GM21528 (cell line): Measurements from ENCODE around the gene WNT10A.
A peak's percentile ranks its signal among the peaks of the same experiment; 100 is the strongest.

Experiments used
- ATAC-seq: cut with Tn5 transposase; IDR thresholded peaks from one replicate; pipeline ENCODE4 v1.9.1; 2021; ENCODE audit warnings: mild to moderate bottlenecking, moderate library complexity; ENCODE audit not compliant: unreplicated experiment, low FRiP score

Gene WNT10A

DNA sequence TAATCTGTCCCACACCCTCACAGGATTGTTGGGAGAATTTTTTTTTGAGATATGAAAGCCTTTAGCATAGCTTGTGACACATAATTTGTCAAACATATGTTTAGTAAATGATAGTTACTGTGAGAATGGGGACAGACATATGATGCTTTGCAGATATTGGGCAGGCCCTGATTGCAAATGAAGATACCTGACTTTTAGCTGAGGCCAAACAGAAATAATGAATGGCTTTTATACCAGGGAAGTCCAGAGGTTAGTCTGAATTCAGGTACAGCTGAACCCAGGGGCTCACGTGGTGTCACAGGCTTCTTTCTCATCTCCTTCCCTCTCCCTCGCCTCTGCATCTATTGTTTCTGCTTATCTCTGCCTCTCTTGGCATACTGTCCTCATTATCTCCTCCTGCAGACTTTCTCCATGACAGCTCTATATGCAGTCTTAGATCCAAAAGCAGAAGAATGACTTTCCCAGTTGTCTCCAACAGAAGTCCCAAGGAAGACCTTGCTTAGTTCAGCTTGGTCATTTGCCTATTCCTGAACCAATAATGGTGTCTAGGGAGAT is 4.9 kb upstream of the WNT10A start:
- ATAC-seq = no peak

DNA sequence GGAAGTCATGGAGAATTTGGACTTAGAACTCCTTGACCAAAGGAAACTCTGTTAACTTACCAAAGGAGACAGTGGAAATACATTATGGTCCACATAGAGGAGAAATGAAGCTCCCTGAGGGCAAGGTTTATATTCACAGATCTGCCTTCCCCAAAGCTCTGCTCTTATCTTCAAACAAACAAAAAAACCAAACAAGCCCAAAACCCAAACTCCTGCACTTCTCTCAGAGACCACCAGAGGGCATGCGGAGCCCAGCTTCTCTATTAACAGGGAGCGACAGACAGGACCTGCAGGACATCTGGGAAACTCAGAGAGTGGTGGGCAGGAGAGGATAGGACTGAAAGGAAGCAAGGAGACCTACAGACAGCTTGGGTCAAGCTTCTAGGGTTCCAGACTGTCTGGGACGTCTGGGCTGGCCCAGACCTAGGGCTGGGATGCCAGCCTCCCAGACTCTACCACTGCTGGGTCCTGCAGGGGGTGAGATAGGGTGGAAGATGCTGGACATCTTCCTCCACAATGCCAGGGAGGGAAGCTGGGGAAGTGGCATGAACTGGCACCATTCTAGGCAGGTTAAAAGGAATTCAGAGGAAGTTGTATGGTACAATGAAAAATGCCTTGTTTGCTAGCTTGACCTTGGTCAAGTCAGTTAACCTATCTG is 4.0 kb upstream of the WNT10A start:
- ATAC-seq = no peak

DNA sequence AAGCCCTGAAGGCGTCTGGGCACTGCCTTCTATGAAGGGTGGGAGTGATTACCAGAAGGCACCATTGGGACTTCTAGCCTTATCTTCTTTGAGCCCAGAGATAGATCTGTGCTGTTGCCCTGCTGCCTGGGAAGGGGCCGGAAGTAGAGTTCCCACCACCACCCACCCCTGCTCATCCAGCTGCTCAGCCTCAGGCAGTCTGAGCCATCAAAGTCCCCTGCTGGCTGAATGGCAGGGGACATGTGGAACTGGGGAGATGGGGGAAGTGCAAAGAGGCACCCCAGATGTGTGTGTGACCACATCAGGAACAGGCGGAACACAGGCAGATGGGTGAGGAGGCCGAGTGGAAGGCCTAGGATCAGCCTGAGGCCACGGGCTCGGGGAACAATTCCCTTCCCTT is 3.3 kb upstream of the WNT10A start:
- ATAC-seq = no peak

DNA sequence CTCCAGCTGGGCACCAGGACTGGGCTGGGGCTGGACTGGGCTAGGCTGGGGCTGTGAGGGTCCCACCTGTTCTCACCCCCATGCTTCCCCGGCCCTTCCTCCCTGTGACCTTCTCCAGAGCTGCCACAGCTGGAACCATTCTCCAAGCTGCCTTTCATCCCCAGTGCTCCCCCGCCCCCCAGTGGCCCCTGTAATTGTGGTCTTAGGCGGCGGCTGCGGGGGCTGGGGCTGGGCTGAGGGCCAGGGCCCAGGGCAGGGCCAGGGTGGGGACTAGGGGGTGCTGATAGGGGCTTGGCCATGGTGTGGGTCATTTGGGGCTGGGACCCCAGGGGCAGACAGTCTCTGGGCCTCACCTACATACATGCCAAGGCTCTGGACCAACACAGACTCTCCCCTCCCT is 2.8 kb upstream of the WNT10A start:
- ATAC-seq = no peak

DNA sequence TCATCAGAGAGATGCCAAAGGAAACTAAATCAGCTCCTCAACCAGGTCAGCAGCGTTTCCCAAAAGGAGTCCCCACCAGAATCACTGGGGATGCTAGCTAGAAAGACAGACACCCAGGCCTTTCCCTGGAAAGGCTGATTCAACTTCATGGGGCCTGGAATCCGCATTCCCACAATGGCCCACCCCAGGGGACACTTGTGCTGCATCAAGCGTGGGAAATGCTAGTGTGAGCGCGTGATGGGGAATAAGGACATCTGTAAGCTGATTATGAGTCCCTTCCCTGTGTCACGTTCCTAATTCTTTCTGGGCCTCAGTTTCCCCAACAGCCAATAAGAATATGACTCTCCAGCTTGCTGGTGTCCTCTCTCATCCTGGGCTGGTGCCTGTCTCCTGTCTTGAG is 2.2 kb upstream of the WNT10A start:
- no peak for ATAC-seq

DNA sequence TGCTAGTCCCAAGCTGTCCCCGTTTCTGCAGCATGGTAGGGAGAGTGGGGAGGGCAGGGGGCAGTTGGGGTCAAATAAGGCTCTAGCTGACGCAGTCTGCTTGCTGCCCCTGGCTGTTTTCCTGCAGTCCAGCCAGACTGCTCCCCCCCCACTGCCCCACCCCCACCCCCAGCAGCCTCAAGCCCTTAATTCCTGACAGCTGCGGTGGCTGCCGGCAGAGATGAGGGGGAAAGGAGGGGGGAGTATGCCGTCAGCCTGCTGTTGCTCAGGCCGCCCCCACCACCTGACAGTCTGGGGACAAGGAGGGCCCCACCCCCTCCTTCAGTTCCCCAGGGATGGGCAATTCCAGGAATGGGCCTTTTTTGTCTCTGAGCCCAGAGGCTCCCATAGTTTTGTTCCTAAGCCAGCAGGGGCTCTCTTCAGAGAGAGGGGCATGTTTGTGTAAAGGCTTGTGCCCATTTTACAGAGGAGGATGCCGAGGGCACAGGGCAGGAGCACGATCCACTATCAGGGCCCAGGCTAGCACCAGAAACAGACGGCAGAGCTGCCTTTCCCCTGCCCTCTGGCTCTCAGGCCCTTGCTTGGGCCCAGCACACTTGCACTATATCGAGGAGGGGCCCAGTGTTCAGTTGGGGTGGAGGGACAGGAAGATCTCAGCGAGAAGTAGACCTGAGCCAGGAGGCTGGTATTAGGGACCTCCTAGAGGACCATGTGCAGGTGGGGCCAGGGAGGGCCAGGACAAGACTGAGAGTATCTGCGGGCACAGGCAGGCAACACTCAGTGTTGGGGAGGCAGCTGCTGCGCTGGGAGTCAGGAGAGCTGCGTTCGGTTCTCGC is 1.5 kb upstream of the WNT10A start:
- ATAC-seq = no peak

DNA sequence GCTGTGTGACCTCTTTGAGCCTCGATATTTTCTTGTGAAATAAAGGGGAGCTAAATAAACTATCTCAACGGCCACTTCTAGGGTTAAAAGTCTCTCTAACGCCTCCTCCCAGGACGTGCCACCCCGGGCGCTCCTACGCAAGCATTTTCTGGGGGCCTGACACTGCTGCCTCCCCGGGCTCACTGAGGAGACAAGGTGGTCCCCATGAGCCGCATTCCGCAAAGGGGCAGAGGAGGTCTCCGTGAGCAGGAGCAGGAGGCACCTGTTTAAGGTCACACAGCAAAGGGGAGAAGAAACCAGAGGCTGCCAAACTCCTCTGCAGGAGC is 913 bp upstream of the WNT10A start:
- ATAC-seq = no peak

DNA sequence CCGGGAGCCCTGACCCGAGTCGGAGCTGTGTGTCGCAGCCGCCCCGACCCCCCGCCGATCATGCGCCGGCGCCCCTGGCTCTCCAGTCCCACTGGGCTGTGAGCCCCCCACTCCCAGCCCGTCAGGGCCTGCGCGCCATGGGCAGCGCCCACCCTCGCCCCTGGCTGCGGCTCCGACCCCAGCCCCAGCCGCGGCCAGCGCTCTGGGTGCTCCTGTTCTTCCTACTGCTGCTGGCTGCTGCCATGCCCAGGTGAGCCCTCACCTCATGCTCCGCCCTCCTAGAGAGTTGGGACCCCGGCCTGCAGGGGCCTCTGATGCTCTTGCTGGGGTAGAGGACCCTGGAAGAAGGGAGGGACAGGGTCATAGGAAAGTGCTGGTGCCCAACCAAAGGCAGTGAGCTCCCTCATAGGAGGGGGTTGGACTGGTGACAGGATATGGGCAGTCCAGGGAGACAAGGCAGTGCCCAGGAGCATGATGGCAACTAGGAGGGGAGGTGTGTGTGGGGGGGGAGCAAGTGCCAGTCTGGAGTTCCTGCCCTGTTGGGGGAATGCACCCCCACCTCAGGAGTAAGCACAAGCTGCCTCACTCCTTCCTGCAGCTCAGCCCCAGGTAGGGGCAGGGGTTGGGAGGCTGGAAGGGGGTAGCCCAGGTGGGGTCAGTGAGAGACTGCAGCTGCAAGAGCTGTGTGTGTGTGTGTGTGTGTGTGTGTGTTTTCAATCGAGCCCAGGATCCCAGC is 375 bp downstream of the WNT10A start:
- ATAC-seq = no peak

DNA sequence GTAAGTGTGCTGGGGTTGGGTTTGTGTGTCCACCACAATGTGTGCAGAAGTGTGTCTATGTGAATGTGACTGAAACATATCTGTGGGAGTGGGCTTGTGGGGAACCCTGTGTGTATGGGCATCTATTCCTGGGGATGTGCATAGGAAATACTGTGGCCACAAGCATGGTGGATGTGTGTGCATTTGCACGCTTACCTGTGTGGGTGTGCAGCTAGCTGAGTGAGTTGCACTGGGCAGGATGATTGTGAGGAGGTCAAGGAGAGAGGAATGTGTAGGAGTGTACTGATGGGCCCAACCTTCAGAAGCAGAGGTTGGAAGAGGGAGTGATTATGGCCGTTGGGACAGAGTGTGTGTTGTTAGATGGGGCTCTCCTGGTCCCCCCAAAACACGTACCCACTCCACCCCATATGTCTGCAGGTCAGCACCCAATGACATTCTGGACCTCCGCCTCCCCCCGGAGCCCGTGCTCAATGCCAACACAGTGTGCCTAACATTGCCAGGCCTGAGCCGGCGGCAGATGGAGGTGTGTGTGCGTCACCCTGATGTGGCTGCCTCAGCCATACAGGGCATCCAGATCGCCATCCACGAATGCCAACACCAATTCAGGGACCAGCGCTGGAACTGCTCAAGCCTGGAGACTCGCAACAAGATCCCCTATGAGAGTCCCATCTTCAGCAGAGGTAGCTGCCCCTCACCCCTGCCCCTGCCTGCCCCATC is 1.2 kb downstream of the WNT10A start:
- ATAC-seq = no peak

DNA sequence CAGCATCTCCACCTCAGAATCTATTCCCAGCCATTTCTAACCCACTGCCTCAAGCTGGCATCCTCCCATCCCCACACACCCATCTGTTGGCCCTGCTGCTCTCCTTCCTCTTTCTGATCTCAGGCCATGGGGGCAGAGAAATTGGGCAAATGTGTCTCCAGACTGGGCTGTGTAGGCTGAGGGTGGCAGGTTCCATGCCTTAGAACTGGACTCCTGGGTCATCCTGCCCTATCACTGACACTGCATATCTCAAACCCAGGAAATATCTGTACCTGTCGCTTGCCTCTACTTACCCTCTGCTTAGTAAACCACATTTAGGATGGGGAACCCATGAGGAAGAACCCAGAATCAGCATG is 1.8 kb downstream of the WNT10A start:
- no peak for ATAC-seq

DNA sequence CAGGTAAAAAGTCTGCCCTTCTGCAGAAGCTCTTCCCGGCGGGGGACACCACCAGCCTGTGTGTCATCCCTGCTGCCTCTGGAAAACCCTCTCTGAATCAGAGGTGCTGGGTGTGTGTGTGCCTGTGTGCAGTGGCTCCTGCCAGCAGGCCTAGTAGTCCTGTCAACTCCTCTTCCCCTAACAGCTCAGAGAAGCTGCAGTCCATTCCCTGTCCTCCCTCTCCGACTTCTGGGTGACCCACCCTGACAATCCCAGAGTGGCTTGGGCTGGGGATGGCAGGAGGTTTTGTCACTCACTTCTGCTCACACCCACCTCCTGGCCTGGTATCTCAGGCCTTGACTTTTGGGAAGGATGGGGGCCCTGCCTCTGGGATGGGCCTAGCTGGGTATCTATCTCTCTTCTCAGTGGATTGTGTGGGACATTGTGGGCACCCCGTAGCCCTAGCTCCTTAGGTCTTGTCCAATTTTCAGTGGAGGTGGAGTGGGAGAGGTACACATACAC is 2.3 kb downstream of the WNT10A start:
- no peak for ATAC-seq

DNA sequence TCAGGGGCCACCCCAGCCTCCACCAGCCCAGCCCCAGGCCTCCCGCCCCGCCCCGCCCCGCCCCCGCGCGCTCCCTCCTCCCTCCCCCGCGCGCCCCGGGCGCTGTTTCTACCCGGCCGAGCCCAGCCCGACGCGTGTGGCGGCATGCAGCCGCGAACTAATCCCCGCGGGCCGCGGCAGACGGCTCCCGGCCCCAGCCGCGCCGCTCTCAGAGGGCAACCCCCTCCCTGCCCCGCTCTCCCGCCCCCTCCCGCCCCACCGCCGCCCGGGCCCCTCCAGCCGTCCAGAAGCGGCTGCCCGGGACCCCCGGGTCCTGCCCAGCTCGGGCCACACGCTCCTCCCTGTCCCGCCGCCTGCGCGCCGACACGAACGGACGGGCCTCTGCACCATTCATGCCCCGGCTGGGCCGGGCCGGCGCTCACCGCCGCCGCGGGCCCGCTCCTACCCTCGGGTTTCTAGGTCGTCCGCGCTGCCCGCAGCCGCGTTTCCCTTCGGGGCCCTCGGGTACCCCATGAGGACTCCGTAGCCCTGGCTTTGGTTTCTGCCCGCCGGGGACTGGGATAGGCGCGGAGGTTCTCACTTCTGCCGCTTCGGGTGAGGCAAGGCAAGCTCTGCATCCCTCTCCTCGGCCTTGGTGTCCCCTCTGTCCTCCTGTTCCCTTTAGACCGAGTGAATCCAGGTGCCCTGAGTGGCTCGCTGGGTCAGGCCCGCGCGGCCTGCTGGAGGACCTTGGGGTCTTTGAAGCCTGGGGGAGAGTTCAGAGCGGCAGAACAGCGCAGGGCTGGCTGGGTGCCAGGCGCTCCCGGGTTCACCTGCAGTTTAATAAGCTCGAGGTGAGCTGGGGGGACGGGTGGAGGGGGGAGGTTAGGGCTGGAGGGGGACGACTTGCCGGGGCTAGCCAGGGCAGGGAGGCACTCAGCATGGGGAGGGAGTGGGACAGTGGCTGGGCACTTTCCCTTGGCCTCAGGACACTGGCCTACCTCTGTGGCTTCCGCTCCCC is 3.1 kb downstream of the WNT10A start:
- no peak for ATAC-seq

DNA sequence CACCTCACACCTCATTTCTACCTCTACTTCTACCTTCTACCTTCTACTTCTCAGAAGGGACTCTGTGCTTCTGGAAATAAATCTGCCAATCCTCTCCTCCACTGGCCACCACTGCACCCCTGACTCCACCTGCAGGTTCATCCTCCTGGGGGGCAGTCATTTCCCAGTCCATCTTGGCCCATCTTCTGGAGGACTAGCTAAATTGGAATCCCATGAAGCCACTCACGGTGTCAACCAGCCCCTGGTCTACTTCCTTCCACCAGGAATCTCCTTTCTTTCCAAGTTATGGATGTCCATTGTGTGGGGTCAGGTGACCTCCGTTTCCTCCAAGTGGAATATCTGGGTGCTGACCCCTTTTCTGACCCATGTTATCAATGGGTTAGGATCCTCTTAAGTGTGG is 3.9 kb downstream of the WNT10A start:
- ATAC-seq = no peak

DNA sequence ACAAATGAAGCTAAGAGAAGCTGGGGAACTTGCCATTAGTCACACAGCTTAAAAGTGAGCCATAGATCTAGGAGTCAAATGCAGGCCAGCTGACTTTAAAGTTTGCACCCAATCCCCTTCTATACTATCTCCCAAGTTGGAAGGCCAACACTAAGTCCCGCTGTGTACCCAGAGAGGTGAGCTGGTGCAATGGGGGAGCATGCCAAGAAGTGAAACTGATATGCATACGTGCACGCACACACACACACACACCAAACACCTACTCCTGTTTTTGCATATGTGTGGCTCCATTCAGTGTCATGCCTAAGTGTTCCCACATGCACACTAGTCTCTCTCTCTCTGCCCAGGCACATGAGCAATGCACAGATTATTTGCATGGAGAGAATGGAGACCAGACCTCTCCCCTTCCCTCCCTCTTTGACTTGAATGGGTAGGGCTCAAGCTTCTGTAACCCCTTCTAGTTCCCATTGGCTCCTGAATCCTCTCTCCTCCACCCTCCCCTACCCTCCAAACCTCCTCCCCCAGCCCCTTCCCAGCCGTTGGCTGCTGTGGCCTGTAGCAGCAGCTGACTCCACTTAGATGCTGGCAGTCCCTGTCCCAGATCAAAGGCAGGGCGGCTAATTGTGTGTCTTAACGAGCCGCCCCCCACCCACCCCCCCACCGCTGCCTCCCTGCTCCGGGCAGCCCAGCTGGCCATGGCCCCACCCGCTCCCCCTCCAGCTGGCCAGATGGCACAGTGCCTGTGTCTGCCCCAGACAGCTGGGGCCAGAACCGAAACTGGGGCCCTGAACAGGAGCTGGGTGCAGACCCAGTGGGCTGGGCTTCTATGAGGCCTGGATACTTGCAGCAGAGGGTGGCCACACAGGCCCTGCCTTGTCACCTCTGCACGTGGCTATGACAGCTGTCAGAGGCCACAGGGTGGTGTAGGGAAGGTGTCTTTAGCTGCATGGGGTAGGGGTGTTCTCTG is 5.6 kb downstream of the WNT10A start:
- ATAC-seq = peak; percentile 57

DNA sequence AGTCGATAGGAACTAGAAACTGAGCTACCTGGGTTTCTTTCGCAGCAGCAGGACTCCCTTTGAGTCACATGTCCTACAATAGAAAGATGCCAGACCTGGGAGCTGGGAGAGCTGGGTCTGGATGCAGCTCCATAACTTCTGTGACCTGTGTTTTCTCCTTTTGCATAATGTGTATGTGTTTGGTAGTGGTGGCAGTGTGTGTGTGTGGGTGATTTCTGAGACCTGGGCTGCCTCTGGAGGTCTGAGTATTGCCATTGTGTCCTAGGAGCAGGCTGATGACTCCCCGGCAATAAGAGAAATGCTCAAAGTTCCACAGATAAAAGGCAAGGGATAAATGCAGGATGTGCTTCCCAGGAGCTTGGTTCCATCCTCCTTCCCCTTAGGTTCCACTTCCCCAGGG is 6.4 kb downstream of the WNT10A start:
- no peak for ATAC-seq

DNA sequence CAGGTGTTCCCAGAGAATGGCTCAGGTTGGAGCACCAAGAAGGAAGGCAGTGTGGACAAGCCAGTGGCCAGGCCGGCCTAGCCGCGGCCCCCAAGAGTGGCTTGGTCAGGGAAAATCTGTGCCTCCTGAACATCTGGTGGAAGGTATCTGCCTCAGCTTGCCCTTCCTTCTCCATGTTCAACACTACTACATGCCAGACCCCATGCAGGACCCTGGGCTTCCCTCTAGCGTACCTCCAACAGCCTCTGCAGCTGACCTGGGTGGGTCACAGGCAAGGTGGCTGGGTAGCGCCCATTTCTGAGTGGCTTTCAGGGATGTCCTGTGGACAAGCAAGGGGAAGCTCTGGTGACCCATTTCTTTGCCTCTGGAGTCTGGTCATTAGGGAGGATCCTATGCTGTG is 7.7 kb downstream of the WNT10A start:
- no peak for ATAC-seq

DNA sequence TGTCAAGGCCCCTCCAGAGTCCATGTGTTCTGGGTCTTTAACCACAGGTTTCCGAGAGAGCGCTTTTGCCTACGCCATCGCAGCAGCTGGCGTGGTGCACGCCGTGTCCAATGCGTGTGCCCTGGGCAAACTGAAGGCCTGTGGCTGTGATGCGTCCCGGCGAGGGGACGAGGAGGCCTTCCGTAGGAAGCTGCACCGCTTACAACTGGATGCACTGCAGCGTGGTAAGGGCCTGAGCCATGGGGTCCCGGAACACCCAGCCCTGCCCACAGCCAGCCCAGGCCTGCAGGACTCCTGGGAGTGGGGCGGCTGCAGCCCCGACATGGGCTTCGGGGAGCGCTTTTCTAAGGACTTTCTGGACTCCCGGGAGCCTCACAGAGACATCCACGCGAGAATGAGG is 9.3 kb downstream of the WNT10A start:
- ATAC-seq = no peak

DNA sequence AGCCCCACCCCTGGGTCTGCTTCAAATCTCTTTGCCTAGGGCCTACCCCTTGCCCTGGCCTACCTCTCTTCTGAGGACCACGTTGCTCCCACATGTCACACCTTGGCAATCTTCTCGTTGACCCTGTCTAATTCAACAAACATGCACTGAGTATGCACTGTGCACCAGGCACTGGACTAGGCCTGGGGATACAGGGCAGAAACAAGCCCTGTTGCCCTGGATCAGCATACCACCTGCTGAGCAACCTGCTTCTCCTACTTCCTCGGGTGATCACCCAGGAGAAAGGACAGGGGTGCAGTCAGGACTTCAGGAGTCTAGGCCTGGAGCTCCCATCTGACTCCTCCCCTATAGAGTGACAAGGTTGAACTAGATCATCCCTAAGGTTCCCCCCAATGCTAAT is 9.7 kb downstream of the WNT10A start:
- ATAC-seq = no peak
